ENCODE measurements around the gene THBS4. TPM values are rescaled to one million over a fixed set of nuclear protein-coding genes. Genes with fewer than 3 reads are reported as not detected.

The THBS4 gene
- total and polyA plus RNA-seq, 9 of the 15 experiments (the other 6 are each of a cell fraction or from before 2014, with no cell fraction given): 0.07 to 0.08 TPM; not detected in 7

DNA sequence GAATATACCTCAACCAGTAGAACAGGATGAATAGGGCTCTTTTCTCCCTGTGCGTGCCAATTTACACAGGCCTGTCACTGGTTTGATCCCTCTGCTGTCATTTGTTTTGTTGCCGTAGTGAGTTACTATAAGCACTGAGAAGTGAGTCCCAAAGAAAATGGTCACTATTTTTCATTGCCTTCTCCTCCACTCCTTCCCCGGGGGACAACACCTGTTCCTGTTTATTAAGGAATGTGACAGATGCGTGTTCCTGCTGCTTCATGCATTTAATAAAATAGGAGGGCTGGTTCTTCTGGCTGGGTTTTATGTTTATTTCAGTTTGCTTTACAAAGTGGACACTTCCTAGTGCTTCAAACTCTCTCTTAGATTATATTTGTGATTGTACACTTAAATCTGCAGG, 6.4 kb downstream of the THBS4 start:
- DNase-seq (ENCODE audit: extremely low read depth in 1 of 4, low spot score in 3 of 4) (no peak), FAIRE-seq (no peak), ATAC-seq (no peak)
- Histone ChIP-seq H3K4me3 (no peak overlapping the region), H3K9me3 (replicated peaks; ENCODE audit: control insufficient read depth, insufficient read depth, low read depth, low read length) (no peaks in the 10 kb centered on the region), H3K9ac (ENCODE audit: insufficient read depth in 1 of 2, low read depth in 2 of 2, low read length in 2 of 2) (no peak overlapping the region), H3K79me2 (ENCODE audit: control insufficient read depth, insufficient read depth, low read length) (no peaks in the 10 kb centered on the region), H3K36me3 (ENCODE audit: control insufficient read depth, insufficient read depth, low read length) (no peaks in the 10 kb centered on the region), H3K4me2 (ENCODE audit: insufficient read depth, low read length) (no peak overlapping the region), H3K9me1 (ENCODE audit: control insufficient read depth, insufficient read depth, low read length) (no peaks in the 10 kb centered on the region), H3K27me3 (ENCODE audit: control insufficient read depth in 2 of 2, insufficient read depth in 2 of 2, low read length in 2 of 2) (peaks cover 10 to 31% of the 10 kb centered on the region in 2 experiments), H4K20me1 (replicated peaks; ENCODE audit: control insufficient read depth, insufficient read depth, low read length) (no peaks in the 10 kb centered on the region), H3K27ac (ENCODE audit: extremely low read depth, low read depth, low read length) (no peak overlapping the region), H3K4me1 (replicated peaks in 1 of 2; ENCODE audit: control insufficient read depth in 2 of 2, insufficient read depth in 2 of 2, low read length in 2 of 2) (no peaks in the 10 kb centered on the region), H2AFZ (ENCODE audit: low read depth, low read length) (no peak overlapping the region)
- no TSS peak for BruUV-seq (replicated peaks)
- in situ Hi-C loops (cut with MboI): no loop called here
- intact Hi-C loops (cut with micrococcal nuclease): no loop called here
- ChIA-PET POLR2A (interaction anchor here (0.7 kb wide), 1 partner anchor 1067 kb away, joined by 3 read pairs; no protein-coding TSS in a partner anchor), CTCF (ENCODE audit: low intra/inter-chr PET ratio) (no interaction called here)
- WGBS (ENCODE audit: insufficient coverage, low coverage, missing lambda C conversion rate): 0% methylated on average over 4 of the region's 4 CpGs
- no peak for TF ChIP-seq MTF1 (CRISPR knock-in tag; IDR thresholded peaks at IDR 0.05; ENCODE audit: borderline replicate concordance)
- no peak for TF ChIP-seq ETV1 (tag; conservative IDR thresholded peaks at IDR 0.05; ENCODE audit: low read depth)
- no peak for TF ChIP-seq SAFB2 (IDR thresholded peaks at IDR 0.05; ENCODE audit: borderline replicate concordance, low read depth, low read length, severe bottlenecking)
- TF ChIP-seq ZFPM2 (CRISPR knock-in tag; IDR thresholded peaks at IDR 0.05): no peak
- no peak for TF ChIP-seq DDX20 (tag; IDR thresholded peaks at IDR 0.05; ENCODE audit: low read depth)
- TF ChIP-seq EZH2 (IDR thresholded peaks at IDR 0.05; ENCODE audit: borderline replicate concordance, low read depth, low read length): no peak
- TF ChIP-seq ZNF41 (CRISPR knock-in tag; conservative IDR thresholded peaks at IDR 0.05): no peak
- no peak for TF ChIP-seq NFYB (IDR thresholded peaks at IDR 0.05; ENCODE audit: extremely low read depth, insufficient read length)
- TF ChIP-seq ELF4 (CRISPR knock-in tag; IDR thresholded peaks at IDR 0.05): no peak
- TF ChIP-seq BCL6 (CRISPR knock-in tag; IDR thresholded peaks at IDR 0.05): no peak
- TF ChIP-seq, protein P1, sequence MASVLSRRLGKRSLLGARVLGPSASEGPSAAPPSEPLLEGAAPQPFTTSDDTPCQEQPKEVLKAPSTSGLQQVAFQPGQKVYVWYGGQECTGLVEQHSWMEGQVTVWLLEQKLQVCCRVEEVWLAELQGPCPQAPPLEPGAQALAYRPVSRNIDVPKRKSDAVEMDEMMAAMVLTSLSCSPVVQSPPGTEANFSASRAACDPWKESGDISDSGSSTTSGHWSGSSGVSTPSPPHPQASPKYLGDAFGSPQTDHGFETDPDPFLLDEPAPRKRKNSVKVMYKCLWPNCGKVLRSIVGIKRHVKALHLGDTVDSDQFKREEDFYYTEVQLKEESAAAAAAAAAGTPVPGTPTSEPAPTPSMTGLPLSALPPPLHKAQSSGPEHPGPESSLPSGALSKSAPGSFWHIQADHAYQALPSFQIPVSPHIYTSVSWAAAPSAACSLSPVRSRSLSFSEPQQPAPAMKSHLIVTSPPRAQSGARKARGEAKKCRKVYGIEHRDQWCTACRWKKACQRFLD (CRISPR knock-in tag; IDR thresholded peaks at IDR 0.05): no peak
- no peak for TF ChIP-seq ASH1L (IDR thresholded peaks at IDR 0.05; ENCODE audit: borderline replicate concordance, low read depth, partially characterized antibody)
- no peak for TF ChIP-seq ZNF589 (CRISPR knock-in tag; IDR thresholded peaks at IDR 0.05; ENCODE audit: low read depth)
- TF ChIP-seq, protein P2, sequence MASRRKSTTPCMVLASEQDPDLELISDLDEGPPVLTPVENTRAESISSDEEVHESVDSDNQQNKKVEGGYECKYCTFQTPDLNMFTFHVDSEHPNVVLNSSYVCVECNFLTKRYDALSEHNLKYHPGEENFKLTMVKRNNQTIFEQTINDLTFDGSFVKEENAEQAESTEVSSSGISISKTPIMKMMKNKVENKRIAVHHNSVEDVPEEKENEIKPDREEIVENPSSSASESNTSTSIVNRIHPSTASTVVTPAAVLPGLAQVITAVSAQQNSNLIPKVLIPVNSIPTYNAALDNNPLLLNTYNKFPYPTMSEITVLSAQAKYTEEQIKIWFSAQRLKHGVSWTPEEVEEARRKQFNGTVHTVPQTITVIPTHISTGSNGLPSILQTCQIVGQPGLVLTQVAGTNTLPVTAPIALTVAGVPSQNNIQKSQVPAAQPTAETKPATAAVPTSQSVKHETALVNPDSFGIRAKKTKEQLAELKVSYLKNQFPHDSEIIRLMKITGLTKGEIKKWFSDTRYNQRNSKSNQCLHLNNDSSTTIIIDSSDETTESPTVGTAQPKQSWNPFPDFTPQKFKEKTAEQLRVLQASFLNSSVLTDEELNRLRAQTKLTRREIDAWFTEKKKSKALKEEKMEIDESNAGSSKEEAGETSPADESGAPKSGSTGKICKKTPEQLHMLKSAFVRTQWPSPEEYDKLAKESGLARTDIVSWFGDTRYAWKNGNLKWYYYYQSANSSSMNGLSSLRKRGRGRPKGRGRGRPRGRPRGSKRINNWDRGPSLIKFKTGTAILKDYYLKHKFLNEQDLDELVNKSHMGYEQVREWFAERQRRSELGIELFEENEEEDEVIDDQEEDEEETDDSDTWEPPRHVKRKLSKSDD (conservative IDR thresholded peaks at IDR 0.05; ENCODE audit: low read length): no peak
- TF ChIP-seq, protein P3, sequence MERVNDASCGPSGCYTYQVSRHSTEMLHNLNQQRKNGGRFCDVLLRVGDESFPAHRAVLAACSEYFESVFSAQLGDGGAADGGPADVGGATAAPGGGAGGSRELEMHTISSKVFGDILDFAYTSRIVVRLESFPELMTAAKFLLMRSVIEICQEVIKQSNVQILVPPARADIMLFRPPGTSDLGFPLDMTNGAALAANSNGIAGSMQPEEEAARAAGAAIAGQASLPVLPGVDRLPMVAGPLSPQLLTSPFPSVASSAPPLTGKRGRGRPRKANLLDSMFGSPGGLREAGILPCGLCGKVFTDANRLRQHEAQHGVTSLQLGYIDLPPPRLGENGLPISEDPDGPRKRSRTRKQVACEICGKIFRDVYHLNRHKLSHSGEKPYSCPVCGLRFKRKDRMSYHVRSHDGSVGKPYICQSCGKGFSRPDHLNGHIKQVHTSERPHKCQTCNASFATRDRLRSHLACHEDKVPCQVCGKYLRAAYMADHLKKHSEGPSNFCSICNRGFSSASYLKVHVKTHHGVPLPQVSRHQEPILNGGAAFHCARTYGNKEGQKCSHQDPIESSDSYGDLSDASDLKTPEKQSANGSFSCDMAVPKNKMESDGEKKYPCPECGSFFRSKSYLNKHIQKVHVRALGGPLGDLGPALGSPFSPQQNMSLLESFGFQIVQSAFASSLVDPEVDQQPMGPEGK (CRISPR knock-in tag; IDR thresholded peaks at IDR 0.05; ENCODE audit: borderline replicate concordance): no peak
- no peak for TF ChIP-seq JUND (IDR thresholded peaks at IDR 0.05; ENCODE audit: borderline replicate concordance, low read depth, low read length)
- TF ChIP-seq JUND (tag; IDR thresholded peaks at IDR 0.05; ENCODE audit: borderline replicate concordance, low read depth, low read length): no peak
- no peak for TF ChIP-seq MTA2 (IDR thresholded peaks at IDR 0.05; ENCODE audit: low read depth)
